Mononuclear cell (primary cell): ENCODE measurements around the gene OSBPL9. TPM values are rescaled to one million over a fixed set of nuclear protein-coding genes. Genes with fewer than 3 reads are reported as not detected.
"Not testable (repeated sequence)": the region's sequence is repeated elsewhere in the genome, so short reads cannot be mapped to it uniquely, and the experiment has no call there.

Source experiments
- H3K27me3 ChIP-seq: 2 replicates; pipeline ENCODE4 v1.6.0; 2011; ENCODE audit warnings: low read length, control low read depth; ENCODE audit not compliant: insufficient read depth
- H3K4me1 ChIP-seq: 2 replicates; pipeline ENCODE4 v1.5.1; 2011; ENCODE audit warnings: mild to moderate bottlenecking, low read length, control low read depth; ENCODE audit not compliant: insufficient read depth
- H3K4me3 ChIP-seq: 2 replicates; pipeline ENCODE4 v1.5.1; 2011; ENCODE audit warnings: mild to moderate bottlenecking, low read length, moderate library complexity
- H3K9me3 ChIP-seq: 2 replicates; pipeline ENCODE4 v1.5.1; 2011; ENCODE audit warnings: low read depth, mild to moderate bottlenecking, control low read depth, low read length
- total RNA-seq: library from RNA; depleted of rRNA; stranded (reverse); fragments of >200 nt; gene quantifications from one replicate; pipeline ENCODE4 v1.2.3, GENCODE V29; 2012

Gene OSBPL9
- total RNA-seq, 1 donor = 70.5 TPM

DNA sequence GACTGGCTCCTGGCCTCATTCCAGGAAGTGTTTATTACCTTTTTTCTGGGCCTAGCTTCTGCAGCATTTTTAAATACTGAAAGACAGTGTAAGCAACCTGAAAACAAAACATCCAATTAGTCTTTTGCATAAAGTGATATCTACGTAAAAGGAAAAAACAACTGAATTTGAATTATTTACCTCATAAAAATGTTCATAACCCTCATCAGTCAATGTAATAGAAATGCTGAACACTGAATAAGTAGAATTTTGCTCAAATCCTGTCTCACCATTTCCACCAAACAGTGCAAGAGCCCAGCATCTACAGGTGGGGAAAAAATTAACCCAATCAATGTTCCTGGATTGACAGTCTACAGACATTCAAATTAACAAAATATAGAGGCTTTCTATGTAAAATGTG lies 197.6 kb downstream of the OSBPL9 start:
- Histone ChIP-seq H3K9me3 (no peaks in the 10 kb centered on the region), H3K27me3 (no peaks in the 10 kb centered on the region), H3K4me1 (no peaks in the 10 kb centered on the region), H3K4me3 (no peak overlapping the region)

DNA sequence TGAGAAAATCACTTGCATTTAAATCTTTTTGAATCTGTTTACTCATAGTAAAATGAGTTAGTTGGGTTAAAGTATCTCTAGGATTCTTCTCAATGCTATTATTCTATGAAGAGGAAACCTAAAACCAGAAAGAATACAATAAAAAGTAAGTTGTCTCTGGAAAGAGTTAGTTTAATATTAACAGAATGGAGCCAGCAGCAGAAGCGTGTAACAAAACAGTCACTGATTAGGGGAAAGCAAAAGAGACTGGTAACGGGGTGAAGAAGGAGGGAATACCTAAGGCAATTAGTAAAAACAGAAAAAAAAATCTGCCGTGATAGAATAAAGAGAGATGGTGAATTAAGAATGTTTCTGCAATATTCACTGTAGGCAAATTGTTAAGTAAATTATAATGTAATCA lies 201.6 kb downstream of the OSBPL9 start:
- Histone ChIP-seq H3K27me3 (no peaks in the 10 kb centered on the region), H3K9me3 (no peaks in the 10 kb centered on the region), H3K4me3 (no peak overlapping the region), H3K4me1 (no peaks in the 10 kb centered on the region)

DNA sequence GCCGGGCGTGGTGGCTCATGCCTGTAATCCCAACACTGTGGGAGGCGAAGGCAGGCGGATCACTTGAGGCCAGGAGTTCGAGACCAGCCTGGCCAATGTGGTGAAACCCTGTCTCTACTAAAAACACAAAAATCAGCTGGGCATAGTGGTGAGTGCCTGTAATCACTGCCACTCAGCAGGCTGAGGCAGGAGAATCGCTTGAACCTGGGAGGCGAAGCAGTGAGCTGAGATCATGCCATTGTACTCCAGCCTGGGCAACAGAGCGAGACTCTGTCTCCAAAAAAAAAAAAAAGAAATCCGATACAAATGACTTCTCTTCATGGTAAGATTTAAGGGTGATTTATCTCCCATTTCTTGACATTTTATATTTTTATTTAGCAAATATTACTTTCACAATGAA lies 202.1 kb downstream of the OSBPL9 start:
- not testable (repeated sequence) for H3K4me1 ChIP-seq, H3K9me3 ChIP-seq, H3K4me3 ChIP-seq, H3K27me3 ChIP-seq

- Histone ChIP-seq H3K9me3 (no peaks in the 10 kb centered on the region), H3K4me1 (no peaks in the 10 kb centered on the region), H3K27me3 (no peaks in the 10 kb centered on the region), H3K4me3 (no peak overlapping the region)
Observed at GRCh38 chr1:51819810-51820209, 202.9 kb downstream of the OSBPL9 start.

DNA sequence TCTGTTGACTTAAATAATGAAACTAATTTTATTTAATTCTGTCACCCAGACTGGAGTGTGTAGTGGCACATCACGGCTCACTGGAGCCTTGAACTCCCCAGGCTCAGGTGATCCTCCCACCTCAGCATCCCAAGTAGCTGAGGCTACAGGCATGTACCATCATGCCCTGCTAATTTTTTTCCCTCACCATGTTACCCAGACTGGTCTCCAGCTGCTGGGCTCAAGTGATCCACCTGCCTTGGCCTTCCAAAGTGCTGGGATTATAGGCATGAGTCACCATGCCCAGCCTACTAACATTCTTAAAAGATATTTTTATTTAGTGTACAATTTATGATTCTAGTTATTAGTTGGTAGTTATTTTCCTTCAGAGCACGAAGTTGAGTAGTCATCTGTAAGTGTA lies 212.2 kb downstream of the OSBPL9 start:
- H3K9me3 ChIP-seq = no peaks in the 10 kb centered on the region
- no peaks in the 10 kb centered on the region for H3K27me3 ChIP-seq
- no peak overlapping the region for H3K4me3 ChIP-seq
- H3K4me1 ChIP-seq = no peaks in the 10 kb centered on the region

GRCh38 chr1:51833700-51834099 lies 216.8 kb downstream of the OSBPL9 start:
- Histone ChIP-seq H3K27me3 (no peaks in the 10 kb centered on the region), H3K4me3 (no peak overlapping the region), H3K4me1 (no peaks in the 10 kb centered on the region), H3K9me3 (no peaks in the 10 kb centered on the region)

DNA sequence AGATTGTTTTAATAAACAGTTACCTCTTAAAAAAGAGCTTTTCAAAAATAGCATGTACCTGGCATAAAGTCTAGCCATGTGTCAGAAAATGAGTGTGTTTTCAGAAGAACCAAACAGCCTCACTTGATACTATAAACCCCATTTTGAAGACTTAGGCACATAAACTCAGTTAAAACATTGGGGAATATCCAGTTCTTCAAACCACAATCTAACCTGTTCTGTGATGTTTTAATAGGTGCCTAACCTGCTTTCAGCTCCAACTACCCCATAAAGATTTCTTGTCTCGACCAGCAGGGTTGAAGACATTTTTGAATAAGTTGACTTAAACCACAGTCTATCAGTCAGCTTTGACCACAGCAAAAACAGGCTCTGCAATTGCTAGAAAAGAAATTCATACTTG lies 220.4 kb downstream of the OSBPL9 start:
- H3K4me1 ChIP-seq = no peaks in the 10 kb centered on the region
- H3K4me3 ChIP-seq = no peak overlapping the region
- no peaks in the 10 kb centered on the region for H3K9me3 ChIP-seq
- H3K27me3 ChIP-seq = no peaks in the 10 kb centered on the region

Other genes with a start within 250 kb of the OSBPL9 start
- gene EPS15, start 97.8 kb upstream of the OSBPL9 start, total RNA-seq = 98.6 TPM